Nephron (organoid): ENCODE measurements around the gene TSPAN1.
A peak's percentile ranks its signal among the peaks of the same experiment; 100 is the strongest.

Experiments used
- H3K27ac Mint-ChIP-seq, 3 experiments: 2 replicates each; pipeline ENCODE4 v1.8.0; 2020; ENCODE audit warnings: mixed read lengths in 3 of 3, mild to moderate bottlenecking in 2 of 3, moderate library complexity in 1 of 3
- H3K27me3 Mint-ChIP-seq: 2 replicates; pipeline ENCODE4 v1.8.0; 2021; ENCODE audit warnings: low read depth, mild to moderate bottlenecking, moderate library complexity, mixed read lengths
- H3K36me3 Mint-ChIP-seq: 2 replicates; pipeline ENCODE4 v1.8.0; 2020; ENCODE audit warnings: low read depth, mixed read lengths
- H3K4me1 Mint-ChIP-seq: 2 replicates; pipeline ENCODE4 v1.8.0; 2020; ENCODE audit warnings: mixed read lengths
- H3K4me3 Mint-ChIP-seq, 3 experiments: 2 replicates each; pipeline ENCODE4 v1.8.0; 2020; ENCODE audit warnings: mild to moderate bottlenecking in 3 of 3, mixed read lengths in 3 of 3, moderate library complexity in 2 of 3
- H3K9me3 Mint-ChIP-seq: 2 replicates; pipeline ENCODE4 v1.8.0; 2020; ENCODE audit warnings: mixed read lengths
- TF ChIP-seq, protein P1 (sequence below), 3 experiments: fragments of 200-600 bp; sonication (generic); IDR thresholded peaks; one replicate each; pipeline ENCODE4 v1.5.0; 2021; ENCODE audit warnings: antibody characterized with exemption in 3 of 3; ENCODE audit not compliant: unreplicated experiment in 3 of 3

Gene TSPAN1

DNA sequence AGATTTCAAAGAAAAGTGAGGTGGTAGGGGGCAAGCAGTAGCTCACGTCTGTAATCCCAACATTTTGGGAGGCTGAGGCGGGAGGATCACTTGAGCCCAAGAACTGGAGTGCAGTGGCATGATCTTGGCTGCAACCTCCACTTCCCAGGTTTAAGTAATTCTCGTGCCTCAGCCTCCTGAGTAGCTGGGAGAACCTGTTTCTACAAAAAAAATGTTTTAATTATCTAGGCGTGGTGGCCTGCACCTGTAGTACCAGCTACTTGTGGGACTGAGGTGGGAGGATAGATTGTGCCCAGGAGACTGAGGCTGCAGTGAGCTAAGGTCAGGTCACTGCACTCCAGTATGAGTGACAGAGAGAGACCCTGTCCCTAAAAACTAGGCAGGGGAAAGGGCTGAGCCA, 2.6 kb upstream of the TSPAN1 start:
- Mint-ChIP-seq H3K4me3 (no peak overlapping the region), H3K9me3 (no peaks in the 10 kb centered on the region), H3K27me3 (peaks cover 29% of the 10 kb centered on the region), H3K4me1 (no peaks in the 10 kb centered on the region), H3K27ac (peak overlapping the region in 2 of 3 experiments; percentile 43 to 49), H3K36me3 (no peaks in the 10 kb centered on the region)
- TF ChIP-seq, protein P1, sequence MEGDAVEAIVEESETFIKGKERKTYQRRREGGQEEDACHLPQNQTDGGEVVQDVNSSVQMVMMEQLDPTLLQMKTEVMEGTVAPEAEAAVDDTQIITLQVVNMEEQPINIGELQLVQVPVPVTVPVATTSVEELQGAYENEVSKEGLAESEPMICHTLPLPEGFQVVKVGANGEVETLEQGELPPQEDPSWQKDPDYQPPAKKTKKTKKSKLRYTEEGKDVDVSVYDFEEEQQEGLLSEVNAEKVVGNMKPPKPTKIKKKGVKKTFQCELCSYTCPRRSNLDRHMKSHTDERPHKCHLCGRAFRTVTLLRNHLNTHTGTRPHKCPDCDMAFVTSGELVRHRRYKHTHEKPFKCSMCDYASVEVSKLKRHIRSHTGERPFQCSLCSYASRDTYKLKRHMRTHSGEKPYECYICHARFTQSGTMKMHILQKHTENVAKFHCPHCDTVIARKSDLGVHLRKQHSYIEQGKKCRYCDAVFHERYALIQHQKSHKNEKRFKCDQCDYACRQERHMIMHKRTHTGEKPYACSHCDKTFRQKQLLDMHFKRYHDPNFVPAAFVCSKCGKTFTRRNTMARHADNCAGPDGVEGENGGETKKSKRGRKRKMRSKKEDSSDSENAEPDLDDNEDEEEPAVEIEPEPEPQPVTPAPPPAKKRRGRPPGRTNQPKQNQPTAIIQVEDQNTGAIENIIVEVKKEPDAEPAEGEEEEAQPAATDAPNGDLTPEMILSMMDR (IDR thresholded peaks at IDR 0.05; ENCODE audit: unreplicated experiment in 3 of 3), result no peak

DNA sequence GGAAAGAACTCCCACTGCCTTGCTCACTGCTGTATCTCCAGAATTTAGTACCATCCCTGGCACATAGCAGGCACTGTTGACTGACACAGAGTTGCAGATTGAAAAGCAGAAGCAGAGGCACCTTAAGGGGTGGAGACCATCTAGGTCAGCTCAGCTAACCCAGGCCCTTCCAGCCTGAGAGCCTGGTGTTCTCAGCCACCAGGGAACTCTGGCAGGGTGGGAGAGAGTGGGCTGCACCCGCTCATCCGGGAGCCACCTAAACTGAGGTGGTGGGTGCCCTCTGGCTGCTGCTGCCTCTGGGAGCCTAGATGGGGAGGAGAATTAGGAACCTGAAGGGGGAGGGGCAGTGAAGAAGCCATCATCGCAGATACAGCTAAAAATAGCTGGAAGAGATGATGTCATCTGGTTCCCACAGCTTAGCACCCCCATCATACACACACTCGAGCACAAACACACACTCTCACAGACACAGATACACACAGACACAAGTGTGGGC, 1.5 kb upstream of the TSPAN1 start:
- H3K4me3 Mint-ChIP-seq, result no peak overlapping the region
- no peaks in the 10 kb centered on the region for H3K4me1 Mint-ChIP-seq
- TF ChIP-seq, protein P1 (IDR thresholded peaks at IDR 0.05; ENCODE audit: unreplicated experiment in 3 of 3), result no peak
- H3K36me3 Mint-ChIP-seq, result no peaks in the 10 kb centered on the region
- H3K27me3 Mint-ChIP-seq, result peaks cover 18% of the 10 kb centered on the region
- H3K27ac Mint-ChIP-seq, result no peak overlapping the region
- no peaks in the 10 kb centered on the region for H3K9me3 Mint-ChIP-seq

DNA sequence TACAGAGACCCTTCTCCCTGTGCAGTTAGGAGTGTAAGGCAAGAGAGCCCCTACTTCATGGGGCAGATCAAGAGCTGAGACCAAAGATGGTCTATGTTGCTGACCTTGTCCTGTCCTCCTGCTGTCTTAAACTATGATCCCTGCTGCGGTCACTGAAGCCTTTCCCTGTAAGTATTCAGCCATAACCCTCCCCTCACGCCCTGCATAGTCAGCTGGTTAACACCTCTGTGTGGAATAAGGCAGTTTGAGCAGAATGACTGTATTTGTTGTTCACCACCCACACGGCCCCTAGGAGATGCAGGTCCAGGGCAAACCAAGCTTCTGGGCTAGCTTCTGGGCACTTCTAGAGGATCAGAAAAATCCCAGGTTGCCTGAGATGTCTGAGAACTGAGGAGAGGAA, 356 bp downstream of the TSPAN1 start:
- peaks cover 12% of the 10 kb centered on the region for H3K27me3 Mint-ChIP-seq
- no peaks in the 10 kb centered on the region for H3K4me1 Mint-ChIP-seq
- TF ChIP-seq, protein P1 (IDR thresholded peaks at IDR 0.05; ENCODE audit: unreplicated experiment in 3 of 3), result no peak

DNA sequence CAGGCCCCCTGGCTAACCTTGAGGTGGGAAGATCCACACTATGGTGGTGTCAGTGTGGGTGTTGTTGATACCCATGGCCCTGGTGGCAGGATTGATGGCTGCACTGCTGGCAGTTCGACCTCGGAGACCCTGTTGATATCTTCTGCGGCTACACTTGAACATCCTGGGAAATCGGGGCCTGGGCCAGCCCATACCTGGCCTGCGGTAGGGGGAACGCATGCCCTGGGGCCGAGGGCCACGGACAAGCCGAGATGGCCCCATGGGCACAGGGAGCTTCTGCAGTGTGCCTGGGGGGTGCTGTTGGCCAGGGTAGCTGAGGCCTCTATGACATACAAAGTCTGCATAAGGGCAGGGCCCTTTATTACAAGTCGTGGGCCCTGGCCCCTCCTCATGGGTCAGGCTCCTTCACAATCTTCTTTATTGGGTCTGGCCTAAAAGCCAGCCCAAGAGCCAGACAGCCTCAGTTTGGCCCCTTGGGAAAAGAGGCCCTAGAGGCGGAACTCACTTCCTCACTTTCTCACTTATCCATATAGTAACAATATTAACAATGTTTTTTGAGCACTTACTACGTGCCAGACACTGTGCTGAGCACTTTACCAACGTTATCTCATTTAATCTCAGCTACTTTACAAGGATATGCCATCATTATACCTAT, 1.5 kb downstream of the TSPAN1 start, which contains the start of gene P3R3URF:
Gene P3R3URF, minus strand, starts transcription at position 278 of the 655 bp plus-strand sequence. Its CDS starts 17 bp downstream, at position 261.
- H3K36me3 Mint-ChIP-seq, result no peaks in the 10 kb centered on the region
- peaks cover under 1% of the 10 kb centered on the region for H3K4me1 Mint-ChIP-seq
- H3K9me3 Mint-ChIP-seq, result no peaks in the 10 kb centered on the region
- H3K4me3 Mint-ChIP-seq, result no peak within 1 kb of the TSS
- no peak within 1 kb of the TSS for H3K27ac Mint-ChIP-seq
- TF ChIP-seq, protein P1 (IDR thresholded peaks at IDR 0.05; ENCODE audit: unreplicated experiment in 3 of 3), result no peak
- H3K27me3 Mint-ChIP-seq, result peaks cover under 1% of the 10 kb centered on the region

More for the DNA sequence above, 356 bp downstream of the TSPAN1 start:
- Mint-ChIP-seq H3K36me3 (no peaks in the 10 kb centered on the region), H3K4me3 (no peak overlapping the region), H3K9me3 (no peaks in the 10 kb centered on the region), H3K27ac (no peak overlapping the region)

DNA sequence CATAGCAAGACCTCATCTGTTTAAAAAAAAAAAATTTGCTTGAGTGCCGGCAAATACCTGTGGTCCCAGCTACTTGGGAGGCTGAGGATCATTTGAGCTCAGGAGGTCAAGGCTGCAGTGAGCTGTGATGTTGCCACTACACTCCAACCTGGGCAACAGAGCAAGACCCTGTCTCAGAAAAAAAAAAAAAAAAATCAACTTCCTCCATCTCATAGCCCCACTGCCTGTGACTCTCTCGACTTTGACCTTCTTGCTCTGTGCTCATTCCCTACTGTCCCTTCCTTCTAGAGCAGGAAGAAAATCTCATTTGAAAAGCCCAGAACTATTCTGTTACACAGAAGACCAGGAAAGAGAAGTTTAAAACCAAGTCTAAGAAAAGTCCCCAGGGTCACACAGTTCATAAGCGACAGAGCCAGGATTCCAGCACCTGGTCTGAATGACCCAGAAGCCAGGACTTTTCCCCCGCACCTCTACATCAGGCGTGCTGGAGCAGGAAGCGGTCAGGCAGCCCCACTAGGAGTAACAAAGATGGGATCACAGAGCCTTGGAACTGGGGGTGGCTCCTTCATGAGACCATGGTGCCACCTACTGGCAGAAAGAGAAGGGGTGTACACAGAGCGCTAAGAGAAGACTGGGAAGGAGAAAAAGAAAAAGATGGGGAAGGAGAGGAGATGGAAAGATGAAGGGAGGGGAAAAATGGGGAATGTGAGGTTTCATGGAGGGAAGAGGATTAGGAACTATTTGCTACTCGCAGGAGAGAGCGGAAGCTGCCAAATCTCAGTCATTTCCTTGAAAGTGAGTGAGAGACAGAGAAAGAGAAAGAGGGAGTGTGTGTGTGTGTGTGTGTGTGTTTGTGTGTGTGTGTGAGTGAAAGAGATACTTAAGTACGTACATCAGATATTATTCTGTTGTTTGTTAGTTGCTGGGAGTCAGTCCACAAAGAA, 4.5 kb downstream of the TSPAN1 start:
- TF ChIP-seq, protein P1 (IDR thresholded peaks at IDR 0.05; ENCODE audit: unreplicated experiment in 3 of 3), result peak; percentile 88 to 93 (median 90)
- no peak overlapping the region for H3K4me3 Mint-ChIP-seq

More for the DNA sequence above, 4.5 kb downstream of the TSPAN1 start:
- H3K36me3 Mint-ChIP-seq, result no peaks in the 10 kb centered on the region
- no peak overlapping the region for H3K27ac Mint-ChIP-seq
- no peaks in the 10 kb centered on the region for H3K9me3 Mint-ChIP-seq
- H3K4me1 Mint-ChIP-seq, result peaks cover 17% of the 10 kb centered on the region
- no peaks in the 10 kb centered on the region for H3K27me3 Mint-ChIP-seq
